ENCODE data around the gene KCNK13.

DNA sequence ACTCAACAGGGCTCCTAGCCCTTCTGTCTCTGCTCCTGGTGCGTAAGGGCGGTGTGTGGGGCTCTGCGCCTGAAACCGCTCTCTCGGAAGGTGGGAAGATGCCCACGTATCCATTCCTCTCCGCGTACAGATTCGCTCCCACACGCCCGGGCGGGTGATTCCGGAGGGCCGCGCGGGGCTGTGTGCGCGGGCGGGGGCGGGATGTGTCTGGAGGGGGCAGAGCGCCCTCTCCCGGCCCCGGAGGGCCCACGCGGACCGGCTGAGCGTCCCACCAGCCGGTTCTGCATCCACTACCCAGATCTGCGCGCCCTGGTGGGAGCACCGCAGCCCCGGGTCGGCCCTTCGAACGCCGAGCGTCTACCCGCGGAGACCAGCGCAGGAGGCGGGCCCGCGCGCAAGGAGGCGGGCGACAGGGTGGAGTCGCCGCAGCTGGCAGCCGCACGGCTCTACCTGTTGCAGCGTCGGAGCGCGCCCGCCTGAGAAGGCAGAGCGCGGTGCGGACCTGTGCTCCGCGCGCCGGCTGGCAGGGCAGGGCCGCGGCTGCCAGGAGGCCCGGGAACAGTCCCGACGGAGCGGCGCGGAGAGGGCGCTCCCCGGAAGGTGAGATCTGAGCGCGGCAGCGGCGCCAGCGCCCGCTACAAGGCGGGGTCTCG, 1.4 kb upstream of the KCNK13 start:
- TF ChIP-seq, protein P1, sequence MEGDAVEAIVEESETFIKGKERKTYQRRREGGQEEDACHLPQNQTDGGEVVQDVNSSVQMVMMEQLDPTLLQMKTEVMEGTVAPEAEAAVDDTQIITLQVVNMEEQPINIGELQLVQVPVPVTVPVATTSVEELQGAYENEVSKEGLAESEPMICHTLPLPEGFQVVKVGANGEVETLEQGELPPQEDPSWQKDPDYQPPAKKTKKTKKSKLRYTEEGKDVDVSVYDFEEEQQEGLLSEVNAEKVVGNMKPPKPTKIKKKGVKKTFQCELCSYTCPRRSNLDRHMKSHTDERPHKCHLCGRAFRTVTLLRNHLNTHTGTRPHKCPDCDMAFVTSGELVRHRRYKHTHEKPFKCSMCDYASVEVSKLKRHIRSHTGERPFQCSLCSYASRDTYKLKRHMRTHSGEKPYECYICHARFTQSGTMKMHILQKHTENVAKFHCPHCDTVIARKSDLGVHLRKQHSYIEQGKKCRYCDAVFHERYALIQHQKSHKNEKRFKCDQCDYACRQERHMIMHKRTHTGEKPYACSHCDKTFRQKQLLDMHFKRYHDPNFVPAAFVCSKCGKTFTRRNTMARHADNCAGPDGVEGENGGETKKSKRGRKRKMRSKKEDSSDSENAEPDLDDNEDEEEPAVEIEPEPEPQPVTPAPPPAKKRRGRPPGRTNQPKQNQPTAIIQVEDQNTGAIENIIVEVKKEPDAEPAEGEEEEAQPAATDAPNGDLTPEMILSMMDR (IDR thresholded peaks at IDR 0.05; ENCODE audit: borderline replicate concordance, extremely low read depth, low read length, poor library complexity, severe bottlenecking), result no peak
- TF ChIP-seq EZH2 (IDR thresholded peaks at IDR 0.05; ENCODE audit: borderline replicate concordance, low read depth, low read length, severe bottlenecking), result no peak

Measured in DND-41 (cell line).